G401 (cell line): Measurements from ENCODE around the gene FRMD5. TPM values are rescaled to one million over a fixed set of nuclear protein-coding genes. Genes with fewer than 3 reads are reported as not detected.

Experiments used
- DNase-seq: peaks from one replicate; pipeline ENCODE4 v3.0.0-alpha.2; 2015; ENCODE audit warnings: low spot score
- in situ Hi-C: cut with HindIII; loops from 2 replicates; pipeline ENCODE4 v1.10.0; 2016; ENCODE audit warnings: low sequenced_read_pairs, mixed read lengths
- total RNA-seq: library from RNA; depleted of rRNA; stranded (reverse); fragments of >200 nt; shearing (Covaris generic); gene quantifications from 2 replicates; pipeline ENCODE4 v1.2.3, GENCODE V29; 2014

Gene FRMD5
- total RNA-seq, 1 experiment from 2014 or later = not detected

DNA sequence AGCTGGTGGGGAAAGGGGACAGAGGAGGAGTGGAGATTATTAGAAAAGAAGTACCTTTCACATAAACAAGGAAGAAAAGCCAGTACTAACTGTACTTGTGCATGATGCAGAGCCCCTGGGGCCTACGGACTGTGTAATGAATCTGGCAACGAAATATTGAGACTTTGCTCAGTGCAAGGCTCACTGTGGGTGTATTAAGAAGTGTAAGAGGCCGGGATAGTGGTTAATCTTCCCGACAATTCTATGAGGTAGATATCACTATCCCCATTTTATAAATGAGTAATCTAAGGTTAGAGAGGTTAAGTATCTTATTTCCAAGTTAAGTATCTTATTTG is 278.8 kb downstream of the FRMD5 start:
- no peak for DNase-seq
- in situ Hi-C loops = no loop called here

DNA sequence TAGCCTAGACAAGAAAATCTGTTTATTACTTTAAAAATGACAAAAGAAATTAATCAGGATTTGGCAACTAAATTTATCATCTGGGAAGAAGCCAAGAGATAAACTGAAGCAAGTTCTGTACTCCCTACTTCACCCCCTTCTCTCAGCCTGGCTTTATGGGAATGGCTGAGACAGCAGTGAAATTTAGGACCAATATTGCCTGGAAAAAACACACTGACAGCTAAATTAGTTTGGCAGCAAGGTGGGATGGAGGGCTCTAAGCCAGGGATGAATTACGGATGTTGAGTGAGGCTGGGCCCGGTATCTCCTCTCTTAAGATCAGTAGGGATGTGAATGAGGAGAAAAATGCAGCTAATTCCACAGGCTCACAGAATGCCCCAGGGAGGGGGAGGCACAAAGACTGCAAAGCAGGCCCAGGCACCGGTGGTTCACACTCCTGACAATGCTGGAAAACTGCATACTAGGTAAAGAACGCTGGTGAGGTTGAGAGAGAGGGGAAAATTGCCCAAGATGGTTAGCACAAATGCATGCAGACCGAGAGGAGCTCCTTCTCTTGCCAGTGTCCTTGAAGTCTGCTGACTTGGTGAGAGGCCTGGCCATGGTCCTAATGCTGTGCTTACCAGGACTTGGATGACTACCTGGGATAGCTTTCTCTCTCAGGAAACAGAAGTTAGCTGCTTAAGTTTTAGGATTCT is 279.3 kb downstream of the FRMD5 start:
- in situ Hi-C loops = no loop called here
- DNase-seq = no peak

- in situ Hi-C loops = no loop called here
- DNase-seq = no peak
Measured at GRCh38 chr15:43913941-43914340, 281.1 kb downstream of the FRMD5 start.

- DNase-seq = no peak
- in situ Hi-C loops = no loop called here
Measured at GRCh38 chr15:43913026-43913780, 281.9 kb downstream of the FRMD5 start.

- in situ Hi-C loops = no loop called here
Measured at GRCh38 chr15:43912208-43912607, 282.9 kb downstream of the FRMD5 start.

GRCh38 chr15:43911235-43911781 is 283.8 kb downstream of the FRMD5 start:
- in situ Hi-C loops = no loop called here
- peak; percentile 75 for DNase-seq

More at GRCh38 chr15:43912208-43912607, 282.9 kb downstream of the FRMD5 start:
- DNase-seq = no peak

DNA sequence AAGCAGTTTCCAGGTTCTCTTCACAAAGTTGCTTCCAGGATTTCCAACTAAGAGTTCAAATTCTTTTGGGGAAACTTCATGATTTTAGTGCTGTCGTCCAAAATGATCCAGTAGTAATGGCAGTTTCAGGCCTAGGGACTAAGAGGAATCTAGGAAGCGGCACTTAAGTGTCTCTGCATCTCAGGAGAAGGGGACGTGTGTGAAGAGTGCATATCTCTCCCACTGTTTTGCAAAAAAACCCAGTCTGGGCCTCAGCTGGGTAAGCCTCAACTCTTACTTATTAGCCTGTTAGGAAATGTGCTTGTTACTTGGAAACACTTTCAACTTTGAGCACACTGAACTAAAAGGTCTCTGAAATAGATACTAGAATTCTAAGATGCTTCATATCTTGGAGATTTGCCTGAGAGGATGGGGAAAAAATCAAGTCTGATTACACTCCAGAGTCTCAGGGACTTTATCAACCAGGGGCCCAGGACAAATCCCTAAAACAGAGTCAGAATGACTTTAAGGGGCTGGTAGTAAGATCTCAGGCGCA is 286.5 kb downstream of the FRMD5 start:
- in situ Hi-C loops = no loop called here
- no peak for DNase-seq

DNA sequence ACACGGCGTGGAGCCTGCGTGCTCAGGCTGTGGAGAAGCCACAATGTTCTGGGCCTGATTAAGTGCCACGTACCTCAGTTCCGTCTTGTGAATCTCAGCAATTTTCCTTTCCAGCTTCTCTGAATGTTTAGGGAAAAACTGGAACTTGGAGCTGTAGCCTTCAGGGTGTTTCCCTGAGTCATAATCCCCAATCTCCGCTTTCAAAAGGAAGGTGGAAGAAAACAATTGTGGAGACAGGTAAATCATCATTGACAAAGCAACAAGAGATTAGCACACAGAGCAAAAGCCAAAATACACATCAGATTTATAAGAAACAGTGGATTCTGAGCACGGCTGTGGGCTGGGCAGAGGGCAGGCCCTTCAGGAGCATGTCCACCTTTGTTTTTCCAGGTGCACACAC is 289.3 kb downstream of the FRMD5 start:
- no peak for DNase-seq
- in situ Hi-C loops = no loop called here

DNA sequence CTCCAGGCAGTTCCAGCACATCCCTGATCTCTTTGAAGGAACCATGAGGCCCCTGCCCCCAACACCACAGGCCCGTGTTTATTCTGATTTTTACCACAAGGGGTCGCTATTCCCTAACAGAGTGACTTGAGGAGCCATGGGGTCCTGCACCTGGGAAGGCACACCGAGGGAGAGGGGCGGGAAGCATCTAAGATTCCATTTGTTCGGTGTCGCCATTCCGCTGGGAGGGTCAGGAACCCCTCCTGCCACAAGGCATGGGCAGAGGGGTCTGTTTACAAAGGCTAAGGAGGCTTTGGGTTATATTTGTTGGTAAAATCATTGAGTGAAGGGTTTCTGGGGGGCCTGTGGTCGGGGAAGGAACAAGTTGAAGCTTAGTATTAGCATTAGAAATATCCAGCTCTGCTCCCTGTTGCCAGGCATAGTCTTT is 291.2 kb downstream of the FRMD5 start:
- DNase-seq = peak; percentile 57
- in situ Hi-C loops = no loop called here

GRCh38 chr15:43901495-43901894 is 293.6 kb downstream of the FRMD5 start:
- DNase-seq = no peak
- in situ Hi-C loops = no loop called here

DNA sequence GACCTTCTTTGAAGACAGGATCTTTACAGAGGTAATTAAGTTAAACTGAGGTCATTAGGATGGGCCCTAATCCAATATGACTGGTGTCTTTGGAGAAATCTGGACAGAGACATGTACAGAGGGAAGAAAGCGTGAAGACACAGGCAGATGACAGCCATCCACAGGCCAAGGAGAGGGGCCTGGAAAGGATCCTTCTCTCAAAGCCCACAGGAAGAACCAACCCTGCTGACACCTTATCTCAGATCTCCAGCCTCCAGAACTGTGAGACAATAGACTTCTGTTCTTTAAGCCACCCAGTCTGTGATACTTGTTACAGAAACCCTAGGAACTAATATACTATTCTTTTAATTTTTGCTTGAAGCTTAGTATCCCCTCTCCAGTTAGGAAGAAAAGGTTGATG is 294.1 kb downstream of the FRMD5 start:
- no peak for DNase-seq
- in situ Hi-C loops = no loop called here

DNA sequence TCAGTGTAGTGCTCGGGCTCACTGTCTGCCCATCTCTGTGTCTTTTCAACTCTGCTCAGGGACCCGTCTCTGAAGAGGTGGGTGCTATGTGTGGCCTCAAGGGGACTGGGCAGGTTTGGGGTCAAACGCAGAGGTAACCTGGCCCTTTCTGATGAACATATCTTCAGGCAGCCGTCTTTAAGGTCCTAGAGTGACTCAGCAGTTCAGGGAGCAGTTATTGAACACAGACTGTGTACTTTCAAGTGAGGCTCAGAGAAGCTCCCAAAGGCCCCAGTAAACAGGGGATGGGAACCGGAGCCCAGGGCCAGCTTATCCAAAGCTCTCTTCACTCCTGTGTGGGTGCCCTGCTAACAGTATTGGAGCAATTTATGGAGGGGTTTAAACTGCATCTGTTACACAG is 295.1 kb downstream of the FRMD5 start:
- no peak for DNase-seq
- in situ Hi-C loops = no loop called here

DNA sequence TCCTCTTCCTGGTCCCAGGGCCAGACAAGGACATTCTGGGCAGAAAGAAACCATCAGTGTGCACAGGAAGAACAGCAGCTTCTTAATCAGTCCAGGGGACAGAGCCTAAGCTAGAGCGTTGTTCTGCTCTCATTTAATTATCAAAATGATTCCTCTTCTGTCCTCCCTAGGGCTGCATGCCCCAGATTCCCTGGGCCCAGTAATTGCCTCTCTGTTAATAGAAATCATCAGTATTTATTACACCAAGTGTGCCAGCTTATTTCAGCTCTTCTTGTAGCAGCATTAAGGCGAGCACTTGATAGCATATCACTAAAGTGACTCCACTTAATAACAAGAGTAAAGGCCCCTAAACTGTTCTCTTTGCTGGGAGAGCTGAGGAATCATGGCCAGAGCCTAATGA is 296.2 kb downstream of the FRMD5 start:
- no peak for DNase-seq
- in situ Hi-C loops = no loop called here

DNA sequence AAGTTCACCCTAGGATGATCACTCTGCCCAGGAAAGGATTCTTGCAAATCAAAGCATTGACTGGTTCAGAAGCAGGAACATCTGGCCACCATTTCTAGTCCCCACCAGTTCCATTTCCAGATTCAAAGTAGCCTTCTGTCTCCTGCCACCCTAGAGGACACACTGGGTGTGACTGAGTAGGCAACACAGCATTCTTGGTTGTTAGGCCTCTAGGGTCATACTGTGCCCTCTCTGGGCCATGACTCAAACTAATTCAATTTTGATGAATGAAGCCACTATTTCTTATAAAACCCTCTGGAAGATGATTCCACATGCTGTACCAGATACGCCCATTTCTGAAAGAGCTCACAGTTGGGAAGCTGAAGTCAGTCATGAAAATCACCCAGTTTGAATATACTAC is 298.5 kb downstream of the FRMD5 start:
- in situ Hi-C loops = no loop called here
- DNase-seq = no peak

- in situ Hi-C loops = no loop called here
- DNase-seq = no peak
Measured at GRCh38 chr15:43895586-43895985, 299.5 kb downstream of the FRMD5 start.

GRCh38 chr15:43893956-43894355 is 301.1 kb downstream of the FRMD5 start:
- in situ Hi-C loops = no loop called here
- DNase-seq = no peak

DNA sequence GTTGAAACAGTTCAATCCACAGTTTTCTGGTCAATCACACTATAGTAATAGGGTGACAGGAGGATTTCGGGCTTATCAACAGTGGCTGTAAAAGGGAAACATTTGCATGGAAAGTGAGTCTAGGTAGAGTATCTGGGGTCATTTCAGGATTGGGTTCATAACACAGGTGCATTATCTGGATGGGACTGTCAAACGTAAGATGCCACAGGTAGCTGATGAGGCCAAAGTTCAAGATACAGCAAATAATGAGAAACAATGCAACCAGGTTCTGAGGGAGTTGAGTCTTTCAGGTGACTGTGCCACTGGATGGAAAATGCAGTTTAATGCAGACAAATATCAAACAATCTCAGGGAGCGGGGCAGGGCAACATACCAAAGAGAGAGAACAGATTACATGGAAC is 306.0 kb downstream of the FRMD5 start:
- DNase-seq = no peak
- in situ Hi-C loops = no loop called here

DNA sequence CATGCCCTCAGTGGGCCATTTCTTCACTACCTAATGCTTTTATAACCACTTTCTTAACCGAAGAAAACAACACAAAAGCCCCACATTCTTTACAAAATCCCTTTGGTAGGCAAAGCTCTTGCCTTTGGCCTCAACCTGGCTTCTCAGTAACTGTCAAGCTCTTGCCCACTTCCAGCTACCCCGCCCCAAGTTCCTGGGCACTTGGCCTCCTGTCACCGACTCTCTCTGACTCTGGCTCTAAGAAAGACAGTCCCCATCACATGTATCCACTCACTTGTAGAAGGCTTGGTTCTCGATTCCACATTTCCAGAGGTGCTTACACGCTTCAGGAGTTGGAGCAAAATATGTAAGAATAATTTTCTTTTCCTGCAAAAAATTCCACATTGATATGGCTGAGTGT is 307.2 kb downstream of the FRMD5 start:
- in situ Hi-C loops = no loop called here
- no peak for DNase-seq

- in situ Hi-C loops = no loop called here
- DNase-seq = peak; percentile 62
Measured at GRCh38 chr15:43886558-43886957, 308.5 kb downstream of the FRMD5 start.

DNA sequence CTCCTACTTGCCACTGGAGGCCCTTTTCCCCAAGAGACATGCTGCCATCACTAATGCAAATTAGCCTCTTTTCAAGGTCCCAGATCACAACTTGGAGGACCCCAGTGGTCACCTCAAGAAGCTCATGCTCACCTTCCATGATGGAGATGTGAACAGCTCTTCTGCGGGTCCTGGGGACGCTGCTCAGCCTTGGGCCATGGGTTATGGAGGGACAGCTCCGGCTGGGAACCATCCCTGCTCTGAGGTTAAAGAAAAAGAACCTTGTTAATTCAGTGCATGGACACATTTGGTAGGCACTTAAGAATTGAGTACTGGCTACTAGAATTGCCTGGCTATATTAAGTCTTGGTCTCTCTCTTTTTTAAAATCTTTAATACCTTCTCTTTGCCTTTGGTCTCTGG is 311.5 kb downstream of the FRMD5 start:
- no peak for DNase-seq
- in situ Hi-C loops = no loop called here
